K562 (cell line): ENCODE results near the gene OR2S2. TPM values are rescaled to one million over a fixed set of nuclear protein-coding genes. Genes with fewer than 3 reads are reported as not detected.

Source experiments
- ATAC-seq: fragments of 200-7000 bp; cut with Tn5 transposase; 3 replicates; pipeline ENCODE4 v1.9.1; 2020; ENCODE audit warnings: moderate library complexity
- BruUV-seq: library from RNA; stranded (reverse); fragments of 400-500 nt; replicated peaks from 2 replicates; lab custom pipeline; 2021; lab: Mats Ljungman, UMichigan
- CTCF ChIA-PET: fragments of 300-600 bp; formaldehyde crosslinking; extraction: SDS; loops from one replicate; lab custom pipeline; 2021; ENCODE audit warnings: low intra/inter-chr PET ratio; lab: Yijun Ruan, JAX
- POLR2A ChIA-PET: fragments of 300-600, 350-650 bp; sonication (Branson Sonifier 250); formaldehyde crosslinking; extraction: SDS; loops from one replicate; lab custom pipeline; 2021; ENCODE audit warnings: antibody characterized with exemption, inconsistent platforms; lab: Yijun Ruan, JAX
- DNase-seq, 4 experiments: peaks; one replicate each; pipeline versions ENCODE4 v3.0.0 to v3.0.0-alpha.2; 2011 to 2018; ENCODE audit warnings: low spot score in 3 of 4, mixed read lengths in 3 of 4; ENCODE audit errors: extremely low read depth in 1 of 4
- FAIRE-seq: peaks from 2 replicates; lab custom pipeline; 2011; peaks lifted over from hg19 to GRCh38; lab: Jason Lieb, UNC
- H2AFZ ChIP-seq: 2 replicates; pipeline ENCODE4 v1.6.0; 2011; ENCODE audit warnings: low read depth, low read length, control low read depth, inconsistent platforms
- H3K27ac ChIP-seq: fragments of 200-600 bp; 3 replicates; pipeline ENCODE4 v1.8.0; 2011; ENCODE audit warnings: low read depth, mild to moderate bottlenecking, control low read depth, inconsistent platforms, low read length, moderate library complexity, mixed read lengths; ENCODE audit errors: extremely low read depth
- H3K27me3 ChIP-seq, 2 experiments: fragments of 300-600 bp in 1 of 2; 2 replicates in 1 of 2; 3 replicates in 1 of 2; pipeline versions ENCODE4 v1.6.0 to v1.8.0; 2011; ENCODE audit warnings: inconsistent platforms in 2 of 2, low read length in 2 of 2, mild to moderate bottlenecking in 1 of 2, mixed read lengths in 1 of 2, moderate library complexity in 1 of 2; ENCODE audit not compliant: control insufficient read depth in 2 of 2, insufficient read depth in 2 of 2
- H3K36me3 ChIP-seq: fragments of 300-600 bp; 3 replicates; pipeline ENCODE4 v1.8.0; 2011; ENCODE audit warnings: mild to moderate bottlenecking, low read length, inconsistent platforms; ENCODE audit not compliant: control insufficient read depth, insufficient read depth
- H3K4me1 ChIP-seq, 2 experiments: fragments of 200-600 bp in 1 of 2; replicated peaks in 1 of 2; 2 replicates in 1 of 2; 3 replicates in 1 of 2; pipeline versions ENCODE4 v1.5.1 to v1.8.0; 2011; ENCODE audit warnings: inconsistent platforms in 2 of 2, low read length in 2 of 2, mild to moderate bottlenecking in 1 of 2, mixed read lengths in 1 of 2, moderate library complexity in 1 of 2; ENCODE audit not compliant: control insufficient read depth in 2 of 2, insufficient read depth in 2 of 2
- H3K4me2 ChIP-seq: 2 replicates; pipeline ENCODE4 v1.6.1; 2011; ENCODE audit warnings: low read length, control low read depth, inconsistent platforms, mixed read lengths; ENCODE audit not compliant: insufficient read depth
- H3K4me3 ChIP-seq: fragments of 200-600 bp; sonication (generic), shearing (Covaris generic); 2 replicates; pipeline ENCODE4 v1.5.1; 2016; ENCODE audit warnings: control low read depth, inconsistent platforms
- H3K79me2 ChIP-seq: fragments of 200-600 bp; 3 replicates; pipeline ENCODE4 v1.8.0; 2011; ENCODE audit warnings: low read length, inconsistent platforms; ENCODE audit not compliant: control insufficient read depth, insufficient read depth
- H3K9ac ChIP-seq, 2 experiments: 2 replicates each; pipeline versions ENCODE4 v1.6.0 to v1.6.1; 2011; ENCODE audit warnings: low read depth in 2 of 2, low read length in 2 of 2, control low read depth in 1 of 2, inconsistent platforms in 1 of 2, mild to moderate bottlenecking in 1 of 2, mixed read lengths in 1 of 2; ENCODE audit not compliant: insufficient read depth in 1 of 2
- H3K9me1 ChIP-seq: one replicate; pipeline ENCODE4 v1.6.0; 2011; ENCODE audit warnings: inconsistent platforms, mild to moderate bottlenecking, low read length, moderate library complexity; ENCODE audit not compliant: control insufficient read depth, insufficient read depth
- H3K9me3 ChIP-seq: replicated peaks from 2 replicates; pipeline ENCODE4 v1.5.1; 2011; ENCODE audit warnings: low read depth, low read length, inconsistent platforms; ENCODE audit not compliant: control insufficient read depth, insufficient read depth
- H4K20me1 ChIP-seq: replicated peaks from 2 replicates; pipeline ENCODE4 v1.6.1; 2011; ENCODE audit warnings: low read length, inconsistent platforms, mixed read lengths; ENCODE audit not compliant: control insufficient read depth, insufficient read depth
- BMI1 ChIP-seq: fragments of 150-350 bp; IDR thresholded peaks from 2 replicates; pipeline ENCODE4 v1.6.1; 2014; ENCODE audit warnings: low read length
- ETS2 ChIP-seq: IDR thresholded peaks from 2 replicates; pipeline ENCODE4 v1.6.1; 2016; ENCODE audit warnings: borderline replicate concordance, missing genetic modification characterization, mild to moderate bottlenecking, moderate library complexity, missing compliant biosample characterization; ENCODE audit not compliant: poor library complexity, severe bottlenecking
- FOXA3 ChIP-seq, 2 experiments: fragments of 450-650 bp in 1 of 2; sonication (generic) in 1 of 2; formaldehyde crosslinking; IDR thresholded peaks in 1 of 2; conservative IDR thresholded peaks in 1 of 2; 2 replicates each; pipeline versions ENCODE4 v1.4.0 to v1.8.0; 2020 to 2022; ENCODE audit warnings: mild to moderate bottlenecking in 2 of 2, missing genetic modification reagents in 1 of 2
- HMG20B ChIP-seq: fragments of 250-450 bp; sonication (Bioruptor Pico); IDR thresholded peaks from 2 replicates; pipeline ENCODE4 v1.5.0; 2021; ENCODE audit warnings: mild to moderate bottlenecking
- HNRNPLL ChIP-seq: fragments of 200-400 bp; formaldehyde crosslinking; IDR thresholded peaks from 2 replicates; pipeline ENCODE4 v1.6.1; 2017; ENCODE audit warnings: low read length, low read depth, mild to moderate bottlenecking; ENCODE audit not compliant: poor library complexity, severe bottlenecking
- MEF2A ChIP-seq: IDR thresholded peaks from 2 replicates; pipeline ENCODE4 v1.6.1; 2011; ENCODE audit warnings: low read depth, mild to moderate bottlenecking, low read length, moderate library complexity; ENCODE audit not compliant: control insufficient read depth
- RBM39 ChIP-seq: fragments of 200-400 bp; formaldehyde crosslinking; optimal IDR thresholded peaks from 2 replicates; pipeline ENCODE3; 2018; ENCODE audit warnings: low read depth, low read length
- SIN3A ChIP-seq, 2 experiments: fragments of 150-350 bp in 1 of 2; IDR thresholded peaks; 2 replicates each; pipeline ENCODE4 v1.6.1; 2011 to 2016; ENCODE audit warnings: borderline replicate concordance in 2 of 2, low read depth in 2 of 2, low read length in 2 of 2, mild to moderate bottlenecking in 2 of 2, moderate library complexity in 2 of 2; ENCODE audit not compliant: control insufficient read depth in 1 of 2
- TARDBP ChIP-seq: fragments of 450-650 bp; IDR thresholded peaks from 2 replicates; pipeline ENCODE4 v1.6.1; 2016
- TFAM ChIP-seq: fragments of 250-450 bp; sonication (Bioruptor Pico); conservative IDR thresholded peaks from 2 replicates; pipeline ENCODE4 v1.5.0; 2021; ENCODE audit warnings: mild to moderate bottlenecking, moderate library complexity
- ZNF3 ChIP-seq: fragments of 250-450 bp; sonication (Bioruptor Pico); IDR thresholded peaks from 2 replicates; pipeline ENCODE4 v1.5.0; 2021; ENCODE audit warnings: mild to moderate bottlenecking, moderate library complexity
- WGBS: fragments of 100-300 bp; shearing (Covaris generic); methylation state at CpG from one replicate; pipeline ENCODE4 v1.1.6; 2016; ENCODE audit warnings: low coverage, mixed read lengths; ENCODE audit not compliant: insufficient coverage; ENCODE audit errors: missing lambda C conversion rate; 5-methylcytosine and 5-hydroxymethylcytosine counted together
- in situ Hi-C: fragments of 300-500 bp; cut with MboI; formaldehyde crosslinking; loops from 4 replicates; pipeline ENCODE4 v1.15.0; 2018; ENCODE audit warnings: inconsistent platforms, mixed read lengths
- intact Hi-C: fragments of 100-400 bp; cut with micrococcal nuclease; formaldehyde crosslinking; loops from 2 replicates; pipeline ENCODE4 v1.14.2; 2022
- polyA plus RNA-seq, 8 experiments: library from polyadenylated mRNA; depleted of rRNA in 4 of 8; stranded (reverse) in 5 of 8; unstranded in 3 of 8; fragments of >200 nt; fragmentation: Nextera tagmentation in 2 of 8; fragmentation: Illumina TruSeq in 1 of 8; extraction: Ambion mirVana in 2 of 8; extraction: Trizol in 1 of 8; gene quantifications; 2 replicates each; pipeline versions ENCODE4 v1.2.1 to v1.2.3, GENCODE V29; 2011 to 2014; ENCODE audit warnings: inconsistent platforms in 1 of 8, missing spikeins in 1 of 8
- total RNA-seq, 7 experiments: library from RNA; depleted of rRNA in 6 of 7; stranded (reverse); fragments of >200 nt in 6 of 7; fragmentation: Illumina TruSeq in 2 of 7; extraction: Trizol in 2 of 7; gene quantifications; 2 replicates each; pipeline versions ENCODE4 v1.2.1 to v1.2.3, GENCODE V29; 2011 to 2021; ENCODE audit warnings: low replicate concordance in 1 of 7
- TF ChIP-seq, protein P1 (sequence below): fragments of 450-650 bp; IDR thresholded peaks from 2 replicates; pipeline ENCODE4 v1.6.1; 2016
- TF ChIP-seq, protein P2 (sequence below): fragments of 450-650 bp; conservative IDR thresholded peaks from 2 replicates; pipeline ENCODE4 v1.6.1; 2016; ENCODE audit warnings: missing genetic modification characterization, low read depth, mild to moderate bottlenecking, control low read depth, missing compliant biosample characterization
- TF ChIP-seq, protein P3 (sequence below): sonication (generic); formaldehyde crosslinking; IDR thresholded peaks from 2 replicates; pipeline ENCODE4 v1.4.0; 2020; ENCODE audit warnings: mild to moderate bottlenecking, missing genetic modification reagents
- TF ChIP-seq, protein P4 (sequence below): fragments of 450-650 bp; IDR thresholded peaks from 2 replicates; pipeline ENCODE4 v1.6.1; 2016; ENCODE audit warnings: low read depth, mild to moderate bottlenecking, moderate library complexity

Gene OR2S2
- total and polyA plus RNA-seq, 9 of the 15 experiments (the other 6 are each of a cell fraction or from before 2014, with no cell fraction given): not detected

DNA sequence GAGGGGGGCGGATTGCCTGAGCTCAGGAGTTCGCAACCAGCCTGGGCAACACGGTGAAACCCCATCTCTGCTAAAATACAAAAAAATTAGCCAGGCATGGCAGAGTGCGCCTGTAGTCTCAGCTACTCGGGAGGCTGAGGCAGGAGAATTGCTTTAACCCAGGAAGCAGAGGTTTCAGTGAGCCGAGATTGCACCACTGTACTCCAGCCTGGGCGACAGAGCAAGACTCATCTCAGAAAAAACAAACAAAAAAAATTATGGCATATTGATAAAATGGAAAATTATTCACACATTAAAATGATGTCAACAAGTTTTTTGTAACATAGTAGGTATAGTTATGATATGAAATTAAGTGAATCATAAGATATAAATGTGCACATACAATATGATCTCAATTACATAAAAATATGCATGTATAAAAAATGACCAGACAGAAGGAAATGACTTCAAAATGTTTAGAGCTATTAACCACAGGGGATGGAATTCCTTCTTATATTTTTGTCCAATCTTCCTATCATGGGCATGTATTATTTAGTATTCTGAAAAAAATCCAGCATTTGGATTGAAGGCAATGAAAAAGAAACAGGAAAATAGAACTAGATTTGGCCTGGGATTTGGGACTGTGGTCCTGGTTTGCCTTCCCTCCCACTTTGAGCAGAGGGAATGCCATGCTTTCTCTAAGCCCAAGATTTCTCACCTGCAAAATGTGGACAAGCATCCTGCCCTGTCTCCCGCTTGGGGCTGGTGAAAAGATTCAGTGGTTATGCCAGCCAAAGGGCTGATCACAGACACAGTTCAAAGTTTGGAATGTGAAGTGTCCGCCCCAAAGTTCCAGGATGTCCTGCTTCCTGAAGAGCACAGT lies 29.1 kb downstream of the OR2S2 start:
- H3K36me3 ChIP-seq: no peaks in the 10 kb centered on the region
- no peak overlapping the region for H2AFZ ChIP-seq
- no peaks in the 10 kb centered on the region for H4K20me1 ChIP-seq
- H3K79me2 ChIP-seq: no peaks in the 10 kb centered on the region
- H3K9me3 ChIP-seq: no peaks in the 10 kb centered on the region
- intact Hi-C loops: no loop called here
- WGBS: 74% methylated on average over 6 of the region's 9 CpGs
- TF ChIP-seq SIN3A (IDR thresholded peaks at IDR 0.05; ENCODE audit: borderline replicate concordance in 2 of 2, control insufficient read depth in 1 of 2, low read depth in 2 of 2, low read length in 2 of 2) (no peak), HNRNPLL (no peak), MEF2A (no peak), HMG20B (CRISPR knock-in tag) (no peak), ZNF3 (no peak), TARDBP (no peak), RBM39 (no peak), BMI1 (no peak), ETS2 (no peak), TFAM (CRISPR knock-in tag) (no peak), FOXA3 (CRISPR knock-in tag; conservative IDR thresholded peaks at IDR 0.05 in 1 of 2, IDR thresholded peaks at IDR 0.05 in 1 of 2) (no peak)
- TF ChIP-seq, protein P1, sequence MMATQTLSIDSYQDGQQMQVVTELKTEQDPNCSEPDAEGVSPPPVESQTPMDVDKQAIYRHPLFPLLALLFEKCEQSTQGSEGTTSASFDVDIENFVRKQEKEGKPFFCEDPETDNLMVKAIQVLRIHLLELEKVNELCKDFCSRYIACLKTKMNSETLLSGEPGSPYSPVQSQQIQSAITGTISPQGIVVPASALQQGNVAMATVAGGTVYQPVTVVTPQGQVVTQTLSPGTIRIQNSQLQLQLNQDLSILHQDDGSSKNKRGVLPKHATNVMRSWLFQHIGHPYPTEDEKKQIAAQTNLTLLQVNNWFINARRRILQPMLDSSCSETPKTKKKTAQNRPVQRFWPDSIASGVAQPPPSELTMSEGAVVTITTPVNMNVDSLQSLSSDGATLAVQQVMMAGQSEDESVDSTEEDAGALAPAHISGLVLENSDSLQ: no peak
- TF ChIP-seq, protein P2, sequence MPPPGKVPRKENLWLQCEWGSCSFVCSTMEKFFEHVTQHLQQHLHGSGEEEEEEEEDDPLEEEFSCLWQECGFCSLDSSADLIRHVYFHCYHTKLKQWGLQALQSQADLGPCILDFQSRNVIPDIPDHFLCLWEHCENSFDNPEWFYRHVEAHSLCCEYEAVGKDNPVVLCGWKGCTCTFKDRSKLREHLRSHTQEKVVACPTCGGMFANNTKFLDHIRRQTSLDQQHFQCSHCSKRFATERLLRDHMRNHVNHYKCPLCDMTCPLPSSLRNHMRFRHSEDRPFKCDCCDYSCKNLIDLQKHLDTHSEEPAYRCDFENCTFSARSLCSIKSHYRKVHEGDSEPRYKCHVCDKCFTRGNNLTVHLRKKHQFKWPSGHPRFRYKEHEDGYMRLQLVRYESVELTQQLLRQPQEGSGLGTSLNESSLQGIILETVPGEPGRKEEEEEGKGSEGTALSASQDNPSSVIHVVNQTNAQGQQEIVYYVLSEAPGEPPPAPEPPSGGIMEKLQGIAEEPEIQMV: no peak
- TF ChIP-seq, protein P3, sequence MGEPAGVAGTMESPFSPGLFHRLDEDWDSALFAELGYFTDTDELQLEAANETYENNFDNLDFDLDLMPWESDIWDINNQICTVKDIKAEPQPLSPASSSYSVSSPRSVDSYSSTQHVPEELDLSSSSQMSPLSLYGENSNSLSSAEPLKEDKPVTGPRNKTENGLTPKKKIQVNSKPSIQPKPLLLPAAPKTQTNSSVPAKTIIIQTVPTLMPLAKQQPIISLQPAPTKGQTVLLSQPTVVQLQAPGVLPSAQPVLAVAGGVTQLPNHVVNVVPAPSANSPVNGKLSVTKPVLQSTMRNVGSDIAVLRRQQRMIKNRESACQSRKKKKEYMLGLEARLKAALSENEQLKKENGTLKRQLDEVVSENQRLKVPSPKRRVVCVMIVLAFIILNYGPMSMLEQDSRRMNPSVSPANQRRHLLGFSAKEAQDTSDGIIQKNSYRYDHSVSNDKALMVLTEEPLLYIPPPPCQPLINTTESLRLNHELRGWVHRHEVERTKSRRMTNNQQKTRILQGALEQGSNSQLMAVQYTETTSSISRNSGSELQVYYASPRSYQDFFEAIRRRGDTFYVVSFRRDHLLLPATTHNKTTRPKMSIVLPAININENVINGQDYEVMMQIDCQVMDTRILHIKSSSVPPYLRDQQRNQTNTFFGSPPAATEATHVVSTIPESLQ: no peak
- TF ChIP-seq, protein P4, sequence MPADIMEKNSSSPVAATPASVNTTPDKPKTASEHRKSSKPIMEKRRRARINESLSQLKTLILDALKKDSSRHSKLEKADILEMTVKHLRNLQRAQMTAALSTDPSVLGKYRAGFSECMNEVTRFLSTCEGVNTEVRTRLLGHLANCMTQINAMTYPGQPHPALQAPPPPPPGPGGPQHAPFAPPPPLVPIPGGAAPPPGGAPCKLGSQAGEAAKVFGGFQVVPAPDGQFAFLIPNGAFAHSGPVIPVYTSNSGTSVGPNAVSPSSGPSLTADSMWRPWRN: no peak
- H3K4me1 ChIP-seq: peaks cover 8 to 9% of the 10 kb centered on the region in 2 experiments; a peak in 4 of 5 replicates
- H3K4me3 ChIP-seq: no peak overlapping the region
- no peak for DNase-seq
- no peak overlapping the region for H3K4me2 ChIP-seq
- H3K27ac ChIP-seq: no peak overlapping the region
- CTCF ChIA-PET: no interaction called here
- no peak for ATAC-seq
- POLR2A ChIA-PET: interaction anchor here (0.6 to 1.3 kb wide), 2 partner anchors 8 to 11 kb away, joined by 3 to 4 read pairs; no protein-coding TSS in a partner anchor
- in situ Hi-C loops: no loop called here
- no TSS peak for BruUV-seq
- no peaks in the 10 kb centered on the region for H3K27me3 ChIP-seq
- H3K9me1 ChIP-seq: no peaks in the 10 kb centered on the region
- FAIRE-seq: no peak
- H3K9ac ChIP-seq: no peak overlapping the region
